SK-N-MC (cell line): ENCODE measurements around the gene IPO11.
A peak's percentile ranks its signal among the peaks of the same experiment; 100 is the strongest.

Experiments
- DNase-seq: peaks from one replicate; pipeline ENCODE4 v3.0.0-alpha.2; 2011; ENCODE audit warnings: low read depth, low spot score
- H3K27ac ChIP-seq: fragments of 200-600 bp; sonication (generic); 2 replicates; pipeline ENCODE4 v1.5.1; 2016; ENCODE audit warnings: mixed run types
- H3K36me3 ChIP-seq: fragments of 200-600 bp; sonication (generic); 2 replicates; pipeline ENCODE4 v1.6.1; 2017; ENCODE audit warnings: antibody characterized with exemption, low read length, mixed read lengths; ENCODE audit not compliant: insufficient read depth
- H3K4me3 ChIP-seq: fragments of 200-600 bp; sonication (generic); 2 replicates; pipeline ENCODE4 v1.5.1; 2016
- H3K9ac ChIP-seq: fragments of 200-600 bp; sonication (generic); 2 replicates; pipeline ENCODE4 v1.8.0; 2017; ENCODE audit warnings: mixed run types, mixed read lengths; ENCODE audit not compliant: insufficient read length
- H3K9me3 ChIP-seq: fragments of 200-600 bp; sonication (generic); 2 replicates; pipeline ENCODE4 v1.6.1; 2017; ENCODE audit warnings: low read depth, mild to moderate bottlenecking, antibody characterized with exemption, low read length, moderate library complexity, mixed read lengths
- EZH2 ChIP-seq: fragments of 200-600 bp; sonication (generic); IDR thresholded peaks from one replicate; pipeline ENCODE4 v1.6.1; 2017; ENCODE audit warnings: antibody characterized with exemption
- FOXP2 ChIP-seq: optimal IDR thresholded peaks from 2 replicates; pipeline ENCODE3; 2011; ENCODE audit warnings: mild to moderate bottlenecking, moderate library complexity; ENCODE audit not compliant: insufficient read depth; ENCODE audit errors: extremely low read length, control extremely low read depth
- POLR2AphosphoS5 ChIP-seq: IDR thresholded peaks from 2 replicates; pipeline ENCODE4 v1.6.1; 2012; ENCODE audit warnings: mild to moderate bottlenecking, low read depth, low read length, borderline replicate concordance

IPO11 gene

DNA sequence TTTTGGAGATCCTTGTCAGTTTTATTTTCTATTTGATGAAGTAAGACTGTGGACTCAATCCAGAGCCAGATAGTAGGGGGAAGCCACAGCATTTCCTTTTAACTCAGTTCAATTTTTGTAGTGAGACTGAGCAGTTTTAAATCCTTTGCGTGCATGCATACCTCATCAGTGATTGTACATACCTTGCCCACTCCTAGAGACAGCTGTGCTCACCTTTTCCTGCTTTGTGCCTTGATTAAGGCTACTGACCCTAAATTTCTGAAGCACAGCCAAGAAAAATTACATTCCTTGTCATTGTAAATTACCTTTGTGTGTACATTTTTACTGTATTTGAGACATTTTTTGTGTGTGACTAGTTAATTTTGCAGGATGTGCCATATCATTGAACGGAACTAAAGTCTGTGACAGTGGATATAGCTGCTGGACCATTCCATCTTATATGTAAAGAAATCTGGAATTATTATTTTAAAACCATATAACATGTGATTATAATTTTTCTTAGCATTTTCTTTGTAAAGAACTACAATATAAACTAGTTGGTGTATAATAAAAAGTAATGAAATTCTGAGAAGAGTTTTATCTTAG, 26.7 kb upstream of the IPO11 start:
- Histone ChIP-seq H3K9me3 (no peaks in the 10 kb centered on the region), H3K9ac (no peak overlapping the region), H3K4me3 (no peak overlapping the region), H3K27ac (peak overlapping the region; percentile 53; the same call in 1 of the 2 replicates), H3K36me3 (peaks cover 90% of the 10 kb centered on the region)
- no peak for DNase-seq
- TF ChIP-seq EZH2 (no peak), POLR2AphosphoS5 (no peak), FOXP2 (no peak)

DNA sequence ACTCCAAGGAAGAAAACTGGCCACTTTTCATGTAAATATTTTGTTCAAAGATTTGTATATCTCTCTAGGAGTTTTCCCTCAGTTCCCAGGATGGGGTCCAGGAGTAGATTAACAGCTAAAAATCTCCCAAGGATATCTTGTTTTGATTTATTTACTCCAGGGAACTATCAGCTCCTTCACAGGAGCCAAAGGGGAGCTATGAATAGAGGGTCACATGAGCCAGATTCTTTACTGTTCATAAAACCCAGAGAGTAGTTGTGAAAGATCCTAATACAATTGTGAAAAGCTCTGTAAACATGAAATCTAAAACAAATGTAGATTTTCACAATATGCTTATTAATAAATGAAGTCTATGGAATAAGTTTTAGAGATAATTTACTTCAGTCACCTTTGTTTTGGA, 25.7 kb upstream of the IPO11 start:
- Histone ChIP-seq H3K9me3 (no peaks in the 10 kb centered on the region), H3K36me3 (peaks cover 90% of the 10 kb centered on the region), H3K4me3 (no peak overlapping the region), H3K27ac (no peak overlapping the region), H3K9ac (no peak overlapping the region)
- TF ChIP-seq EZH2 (no peak), FOXP2 (no peak), POLR2AphosphoS5 (no peak)
- DNase-seq = no peak

DNA sequence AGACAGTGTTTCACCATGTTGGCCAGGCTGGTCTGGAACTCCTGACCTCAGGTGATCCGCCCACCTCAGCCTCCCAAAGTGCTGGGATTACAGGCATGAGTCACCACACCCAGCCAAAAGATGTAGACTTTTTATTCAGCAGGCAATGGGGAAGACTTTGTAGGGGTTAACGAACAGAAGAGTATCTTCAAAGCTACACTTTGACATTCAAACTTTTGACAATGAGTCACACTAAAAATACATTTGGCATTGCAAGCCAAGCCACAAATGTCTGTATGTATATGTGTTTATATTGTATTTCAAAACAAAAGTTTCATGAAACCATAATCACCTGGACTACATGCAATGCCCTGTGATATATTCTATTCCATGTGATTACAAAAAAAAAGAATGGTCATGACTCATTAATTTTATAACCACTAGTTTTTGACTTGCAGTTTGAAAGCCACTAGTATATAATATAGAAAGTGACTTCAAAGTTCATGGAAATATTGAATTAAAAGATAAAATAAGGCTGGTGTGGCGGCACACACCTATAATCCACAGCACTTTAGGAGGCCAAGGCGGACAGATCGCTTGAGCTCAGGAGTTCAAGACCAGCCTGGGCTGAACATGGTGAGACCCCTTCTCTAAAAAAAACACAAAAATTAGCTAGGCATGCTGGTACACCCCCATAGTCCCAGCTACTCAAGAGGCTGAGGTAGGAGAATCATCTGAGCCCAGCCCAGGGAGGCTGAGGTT, 17.2 kb upstream of the IPO11 start:
- TF ChIP-seq EZH2 = no peak
- TF ChIP-seq FOXP2 = no peak
- TF ChIP-seq POLR2AphosphoS5 = no peak
- no peak overlapping the region for H3K4me3 ChIP-seq
- no peak for DNase-seq
- H3K36me3 ChIP-seq = peaks cover 85% of the 10 kb centered on the region
- no peak overlapping the region for H3K27ac ChIP-seq
- no peaks in the 10 kb centered on the region for H3K9me3 ChIP-seq
- no peak overlapping the region for H3K9ac ChIP-seq

DNA sequence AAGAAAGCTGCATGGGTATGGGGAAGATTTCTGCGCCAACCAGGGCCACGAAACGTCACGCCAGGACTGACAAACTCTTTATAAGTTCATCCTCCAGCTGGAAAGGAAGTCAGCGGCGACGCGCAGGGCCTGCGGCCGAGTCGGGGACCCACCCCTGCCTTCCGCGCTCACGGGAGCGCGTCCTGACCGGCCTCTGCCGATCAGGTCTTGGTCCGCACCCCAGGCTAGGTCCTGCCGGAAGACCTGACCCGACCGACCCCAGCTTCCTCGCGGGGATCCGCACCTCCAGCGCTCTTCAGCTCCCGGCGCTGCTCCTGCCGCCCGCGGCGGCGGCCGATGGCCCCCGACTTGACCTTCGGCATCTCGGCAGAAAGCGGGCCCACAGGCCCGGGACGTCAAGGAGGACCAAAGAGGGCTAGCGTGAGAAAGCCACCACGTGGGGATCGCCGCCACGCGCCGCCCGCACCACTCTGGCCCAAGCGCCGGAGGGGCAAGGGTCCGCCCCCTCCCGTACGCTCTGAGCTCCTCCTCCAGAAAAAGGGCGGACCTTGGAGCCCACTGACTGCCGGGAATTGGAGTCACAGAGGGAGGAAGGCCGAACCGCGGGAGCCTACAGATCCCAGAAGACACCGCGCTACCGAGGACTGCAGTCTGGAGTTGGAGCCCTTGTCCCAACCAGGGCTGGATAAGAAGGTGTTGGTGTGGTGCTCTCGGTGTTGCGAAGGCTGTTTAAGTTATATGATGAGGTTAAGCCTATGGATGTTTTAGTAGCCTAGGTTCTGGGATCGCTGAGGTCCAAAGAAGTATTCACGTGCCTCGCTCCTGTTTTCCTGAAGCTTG, 8.9 kb upstream of the IPO11 start, which contains the start of gene DIMT1:
Gene DIMT1 (minus strand): TSS at position 495 of the 840 bp plus-strand sequence. CDS start 133 bp downstream, at position 362.
- TF ChIP-seq EZH2 = no peak
- no peak for TF ChIP-seq FOXP2
- TF ChIP-seq POLR2AphosphoS5 = peak; percentile 98
- H3K9ac ChIP-seq = peak within 1 kb of the TSS; percentile 91
- peak; percentile 79 for DNase-seq
- H3K36me3 ChIP-seq = peaks cover 21% of the 10 kb centered on the region
- H3K27ac ChIP-seq = peak within 1 kb of the TSS; percentile 94
- no peaks in the 10 kb centered on the region for H3K9me3 ChIP-seq
- H3K4me3 ChIP-seq = peak within 1 kb of the TSS; percentile 94

DNA sequence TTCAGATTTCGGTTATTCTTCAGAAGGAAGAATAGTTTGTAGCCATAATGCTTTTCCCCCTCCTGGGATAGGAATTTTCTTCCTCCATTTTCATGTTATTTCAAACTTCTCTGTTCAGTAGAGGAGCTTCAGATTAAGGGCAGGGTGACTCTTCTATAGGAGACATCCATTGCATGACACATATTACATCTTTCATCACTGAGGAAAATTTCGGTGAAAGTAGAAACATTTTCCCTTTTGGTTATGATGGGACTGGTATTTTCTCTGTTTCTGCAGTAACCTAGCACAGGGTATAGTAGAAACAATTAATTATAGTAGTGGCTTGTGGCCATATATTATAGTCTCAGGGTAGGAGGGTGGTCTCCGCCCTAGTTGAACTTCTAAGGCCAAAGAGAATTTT, 1.1 kb downstream of the IPO11 start:
- DNase-seq = no peak
- Histone ChIP-seq H3K27ac (no peak overlapping the region), H3K9me3 (no peaks in the 10 kb centered on the region), H3K9ac (peak overlapping the region; percentile 90), H3K4me3 (peak overlapping the region; percentile 94), H3K36me3 (no peaks in the 10 kb centered on the region)
- TF ChIP-seq FOXP2 (no peak), POLR2AphosphoS5 (no peak)

DNA sequence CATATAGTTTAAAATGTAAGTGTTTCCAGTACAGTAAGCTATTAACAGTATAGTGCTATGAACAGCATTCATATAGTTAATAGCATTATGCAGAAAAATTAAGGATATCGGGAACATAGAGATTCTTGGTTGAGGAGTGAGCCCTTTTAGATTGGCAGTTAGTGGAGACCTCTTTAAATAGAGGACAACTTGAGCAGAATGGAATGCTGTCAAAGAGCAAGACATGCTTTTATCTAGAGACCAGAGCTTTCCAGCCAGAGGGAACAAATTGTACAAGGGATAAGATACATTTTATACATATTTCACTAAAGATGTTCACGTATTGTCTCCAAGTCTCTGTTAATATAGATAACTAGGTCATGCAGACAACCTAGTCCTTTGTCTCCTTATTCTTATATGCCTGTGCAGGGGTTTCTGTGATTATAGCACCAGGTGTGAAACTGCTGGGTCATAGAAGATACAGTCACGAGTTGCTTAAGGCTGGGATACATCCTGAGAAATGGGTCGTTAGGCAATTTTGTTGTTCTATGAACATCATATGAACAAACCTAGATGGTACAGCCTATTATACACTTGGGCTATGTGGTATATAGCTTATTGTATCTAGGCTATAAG, 6.0 kb downstream of the IPO11 start:
- no peak for DNase-seq
- Histone ChIP-seq H3K9me3 (no peaks in the 10 kb centered on the region), H3K9ac (no peak overlapping the region)

DNA sequence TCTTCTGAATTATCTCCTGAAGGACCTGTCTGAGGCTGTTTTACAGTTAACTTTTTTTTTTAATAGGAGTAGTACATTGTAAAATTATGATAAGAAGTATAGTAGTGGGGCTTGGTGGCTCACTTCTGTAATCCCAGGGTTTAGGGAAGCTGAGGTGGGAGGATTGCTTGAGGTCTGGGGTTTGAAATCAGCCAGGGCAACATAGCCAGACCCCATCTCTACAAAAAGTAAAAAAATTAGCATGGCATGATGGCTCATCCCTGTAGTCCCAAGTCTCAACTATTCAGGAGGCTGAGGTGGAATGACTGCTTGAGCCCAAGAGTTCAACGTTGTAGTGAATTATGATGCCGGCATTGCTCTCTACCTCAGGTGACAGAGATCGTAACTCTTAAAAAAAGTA, 7.0 kb downstream of the IPO11 start:
- no peak for DNase-seq
- Histone ChIP-seq H3K9ac (no peak overlapping the region), H3K36me3 (no peaks in the 10 kb centered on the region), H3K27ac (no peak overlapping the region), H3K9me3 (no peaks in the 10 kb centered on the region), H3K4me3 (no peak overlapping the region)
- TF ChIP-seq FOXP2 (no peak), EZH2 (no peak), POLR2AphosphoS5 (no peak)

More for the DNA sequence above, 6.0 kb downstream of the IPO11 start:
- H3K27ac ChIP-seq = no peak overlapping the region
- H3K36me3 ChIP-seq = no peaks in the 10 kb centered on the region
- no peak overlapping the region for H3K4me3 ChIP-seq
- TF ChIP-seq EZH2 (no peak), FOXP2 (no peak)

DNA sequence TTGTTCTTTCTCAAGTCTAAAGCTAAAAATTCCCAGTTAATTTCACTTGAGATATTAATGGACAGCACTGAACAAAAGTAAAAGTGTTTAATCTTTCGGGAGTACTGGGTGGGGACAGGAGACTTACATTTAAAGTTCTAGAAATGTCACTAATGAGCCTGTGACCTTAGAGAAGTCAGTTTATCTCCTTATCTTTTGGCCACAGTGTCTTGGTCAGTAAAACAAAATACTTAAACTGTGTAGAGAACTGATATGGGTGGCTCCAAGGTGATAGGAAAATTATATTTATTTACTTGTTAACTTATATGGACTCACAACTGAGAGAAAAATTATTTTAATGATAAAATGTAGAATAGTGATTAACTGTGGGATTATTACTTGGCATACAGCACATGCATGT, 8.9 kb downstream of the IPO11 start:
- TF ChIP-seq FOXP2 = no peak
- TF ChIP-seq POLR2AphosphoS5 = no peak
- TF ChIP-seq EZH2 = no peak
- no peaks in the 10 kb centered on the region for H3K36me3 ChIP-seq
- no peak overlapping the region for H3K9ac ChIP-seq

More for the DNA sequence above, 8.9 kb downstream of the IPO11 start:
- Histone ChIP-seq H3K27ac (no peak overlapping the region), H3K4me3 (no peak overlapping the region), H3K9me3 (no peaks in the 10 kb centered on the region)
- DNase-seq = no peak
